NT2/D1 (cell line): ENCODE results near the gene ARHGAP23.

Source experiments
- SUZ12 ChIP-seq: IDR thresholded peaks from 2 replicates; pipeline ENCODE4 v1.6.1; 2011; ENCODE audit not compliant: insufficient read length, insufficient read depth; ENCODE audit errors: extremely low read depth
- YY1 ChIP-seq: IDR thresholded peaks from 2 replicates; pipeline ENCODE4 v1.6.1; 2011; ENCODE audit not compliant: insufficient read length, insufficient read depth

GRCh38 chr17:38556239-38556638 is 128.0 kb downstream of the ARHGAP23 start:
- no peak for TF ChIP-seq SUZ12
- no peak for TF ChIP-seq YY1
